OCI-LY1 (cell line): Measurements from ENCODE around the gene LSM8.

Experiments used
- H2AFZ ChIP-seq: fragments of 200-600 bp; sonication (generic), shearing (Covaris generic); 2 replicates; pipeline ENCODE4 v1.6.0; 2014; ENCODE audit warnings: antibody characterized with exemption, mild to moderate bottlenecking, low read length
- H3F3A ChIP-seq: fragments of 200-600 bp; sonication (generic), shearing (Covaris generic); 2 replicates; pipeline ENCODE4 v1.6.0; 2014; ENCODE audit warnings: mild to moderate bottlenecking, antibody characterized with exemption, low read length, moderate library complexity; ENCODE audit not compliant: insufficient read depth
- H3K27ac ChIP-seq: fragments of 200-600 bp; sonication (generic); 2 replicates; pipeline ENCODE4 v1.5.1; 2014; ENCODE audit warnings: low read length, mixed run types, mild to moderate bottlenecking, low read depth; ENCODE audit not compliant: poor library complexity, severe bottlenecking
- H3K27me3 ChIP-seq: fragments of 200-600 bp; sonication (generic); 2 replicates; pipeline ENCODE4 v1.6.0; 2014; ENCODE audit warnings: antibody characterized with exemption, mild to moderate bottlenecking, low read length, moderate library complexity; ENCODE audit not compliant: insufficient read depth
- H3K36me3 ChIP-seq: fragments of 200-600 bp; sonication (generic); 2 replicates; pipeline ENCODE4 v1.6.1; 2014; ENCODE audit warnings: mild to moderate bottlenecking, antibody characterized with exemption, low read length, moderate library complexity, mixed read lengths; ENCODE audit not compliant: insufficient read depth
- H3K4me1 ChIP-seq: fragments of 200-600 bp; sonication (generic); 2 replicates; pipeline ENCODE4 v1.5.1; 2014; ENCODE audit warnings: mild to moderate bottlenecking, low read length, moderate library complexity; ENCODE audit not compliant: insufficient read depth, severe bottlenecking
- H3K4me2 ChIP-seq: fragments of 200-600 bp; sonication (generic), shearing (Covaris generic); 2 replicates; pipeline ENCODE4 v1.6.1; 2014; ENCODE audit warnings: low read length
- H3K4me3 ChIP-seq: fragments of 200-600 bp; sonication (generic); 2 replicates; pipeline ENCODE4 v1.5.1; 2014; ENCODE audit warnings: low read length, low read depth, mild to moderate bottlenecking, mixed read lengths; ENCODE audit not compliant: poor library complexity, severe bottlenecking
- H3K79me2 ChIP-seq: fragments of 200-600 bp; shearing (Covaris generic); 2 replicates; pipeline ENCODE4 v1.6.1; 2016; ENCODE audit warnings: mixed run types, low read length, mixed read lengths; ENCODE audit not compliant: insufficient read depth
- H3K9ac ChIP-seq: fragments of 200-600 bp; sonication (generic), shearing (Covaris generic); 2 replicates; pipeline ENCODE4 v1.6.1; 2014; ENCODE audit warnings: mild to moderate bottlenecking, low read length, mixed read lengths
- H3K9me2 ChIP-seq: fragments of 200-600 bp; sonication (generic), shearing (Covaris generic); 2 replicates; pipeline ENCODE4 v1.6.1; 2014; ENCODE audit warnings: low read depth, mild to moderate bottlenecking, low read length, mixed read lengths
- H3K9me3 ChIP-seq: fragments of 200-600 bp; shearing (Covaris generic); 2 replicates; pipeline ENCODE4 v1.6.1; 2014; ENCODE audit warnings: low read length, mixed read lengths
- H4K20me1 ChIP-seq: fragments of 200-600 bp; sonication (generic), shearing (Covaris generic); 2 replicates; pipeline ENCODE4 v1.6.0; 2016; ENCODE audit warnings: mild to moderate bottlenecking, low read length; ENCODE audit not compliant: insufficient read depth
- CTCF ChIP-seq: fragments of 200-600 bp; sonication (generic), shearing (Covaris generic); IDR thresholded peaks from 2 replicates; pipeline ENCODE4 v1.5.1; 2017; ENCODE audit warnings: mild to moderate bottlenecking, antibody characterized with exemption, low read length, moderate library complexity, mixed read lengths
- EZH2 ChIP-seq: fragments of 200-600 bp; sonication (generic), shearing (Covaris generic); IDR thresholded peaks from 2 replicates; pipeline ENCODE4 v1.8.0; 2017; ENCODE audit warnings: borderline replicate concordance, mixed run types, mild to moderate bottlenecking, antibody characterized with exemption, low read length, moderate library complexity, mixed read lengths

The LSM8 gene

GRCh38 chr7:118214833-118215182 is 30.8 kb downstream of the LSM8 start:
- Histone ChIP-seq H3K9ac (peak overlapping the region; percentile 63), H3K9me2 (no peaks in the 10 kb centered on the region), H3K4me2 (peak overlapping the region; percentile 81), H3K4me1 (peaks cover 16% of the 10 kb centered on the region), H3K4me3 (peak overlapping the region; percentile 62), H2AFZ (peak overlapping the region; percentile 95), H3K36me3 (no peaks in the 10 kb centered on the region), H3K27me3 (no peaks in the 10 kb centered on the region), H3K27ac (no peak overlapping the region), H3K9me3 (no peaks in the 10 kb centered on the region), H4K20me1 (no peaks in the 10 kb centered on the region), H3F3A (no peaks in the 10 kb centered on the region), H3K79me2 (no peaks in the 10 kb centered on the region)
- TF ChIP-seq CTCF (no peak), EZH2 (no peak)

- Histone ChIP-seq H3K4me1 (peaks cover 16% of the 10 kb centered on the region), H3K27me3 (no peaks in the 10 kb centered on the region)
Measured at GRCh38 chr7:118217210-118217619, 33.3 kb downstream of the LSM8 start.

GRCh38 chr7:118218413-118219156 is 34.6 kb downstream of the LSM8 start:
- H3K9me3 ChIP-seq, result no peaks in the 10 kb centered on the region
- no peaks in the 10 kb centered on the region for H3K36me3 ChIP-seq
- H3K4me2 ChIP-seq, result no peak overlapping the region
- H3K9ac ChIP-seq, result no peak overlapping the region
- H3F3A ChIP-seq, result no peaks in the 10 kb centered on the region
- H4K20me1 ChIP-seq, result no peaks in the 10 kb centered on the region
- H2AFZ ChIP-seq, result no peak overlapping the region
- H3K4me3 ChIP-seq, result no peak overlapping the region
- no peak for TF ChIP-seq EZH2
- no peak for TF ChIP-seq CTCF
- H3K27ac ChIP-seq, result no peak overlapping the region
- no peaks in the 10 kb centered on the region for H3K79me2 ChIP-seq
- peaks cover 14% of the 10 kb centered on the region for H3K4me1 ChIP-seq
- H3K9me2 ChIP-seq, result no peaks in the 10 kb centered on the region
- H3K27me3 ChIP-seq, result no peaks in the 10 kb centered on the region

More at GRCh38 chr7:118217210-118217619, 33.3 kb downstream of the LSM8 start:
- no peak for TF ChIP-seq CTCF
- no peak for TF ChIP-seq EZH2
- Histone ChIP-seq H3K9me2 (no peaks in the 10 kb centered on the region), H3K4me2 (no peak overlapping the region), H3F3A (no peaks in the 10 kb centered on the region), H3K27ac (no peak overlapping the region), H3K4me3 (no peak overlapping the region), H3K36me3 (no peaks in the 10 kb centered on the region), H4K20me1 (no peaks in the 10 kb centered on the region), H3K9ac (no peak overlapping the region), H3K9me3 (no peaks in the 10 kb centered on the region), H3K79me2 (no peaks in the 10 kb centered on the region), H2AFZ (no peak overlapping the region)
